Lung microvascular endothelial cell (primary cell): ENCODE data around the gene EPS15. TPM values are rescaled to one million over a fixed set of nuclear protein-coding genes. Genes with fewer than 3 reads are reported as not detected.
"Not testable (repeated sequence)": the region's sequence is repeated elsewhere in the genome, so short reads cannot be mapped to it uniquely, and the experiment has no call there.

Experiments
- DNase-seq, 2 donors: peaks; one replicate each; pipeline versions ENCODE4 v3.0.0 to v3.0.0-alpha.2; 2010; ENCODE audit warnings: low read depth in 2 of 2
- total RNA-seq: library from RNA; depleted of rRNA; stranded (reverse); fragments of >200 nt; gene quantifications from 2 replicates; pipeline ENCODE4 v1.2.1, GENCODE V29; 2014

Gene EPS15
- total RNA-seq, 1 donor from 2014 or later: 83.1 TPM

- not testable (repeated sequence) for DNase-seq
These were observed 132.8 kb downstream of the EPS15 start for GRCh38 chr1:51386259-51386658.

GRCh38 chr1:51385776-51386175 lies 133.3 kb downstream of the EPS15 start:
- DNase-seq: no peak

- DNase-seq: no peak
These were observed 137.1 kb downstream of the EPS15 start for GRCh38 chr1:51381964-51382363.

- DNase-seq: no peak
These were observed 138.1 kb downstream of the EPS15 start for GRCh38 chr1:51380936-51381335.

GRCh38 chr1:51378871-51379270 lies 140.2 kb downstream of the EPS15 start:
- DNase-seq: no peak

GRCh38 chr1:51373898-51374297 lies 145.2 kb downstream of the EPS15 start:
- DNase-seq: no peak

- no peak for DNase-seq
These were observed 146.5 kb downstream of the EPS15 start for GRCh38 chr1:51372561-51372960.

- DNase-seq: no peak
These were observed 149.9 kb downstream of the EPS15 start for GRCh38 chr1:51369171-51369570.

GRCh38 chr1:51365774-51366173 lies 153.3 kb downstream of the EPS15 start:
- DNase-seq: no peak

- no peak for DNase-seq
These were observed 159.2 kb downstream of the EPS15 start for GRCh38 chr1:51359879-51360278.

GRCh38 chr1:51355382-51355781 lies 163.7 kb downstream of the EPS15 start:
- no peak for DNase-seq

GRCh38 chr1:51354416-51354815 lies 164.7 kb downstream of the EPS15 start:
- no peak for DNase-seq

GRCh38 chr1:51351907-51352306 lies 167.2 kb downstream of the EPS15 start:
- DNase-seq: no peak

GRCh38 chr1:51349862-51350261 lies 169.2 kb downstream of the EPS15 start:
- DNase-seq: no peak

GRCh38 chr1:51348147-51348527 lies 170.9 kb downstream of the EPS15 start:
- DNase-seq: no peak

GRCh38 chr1:51347398-51348146 lies 171.5 kb downstream of the EPS15 start:
- DNase-seq: no peak

GRCh38 chr1:51346086-51346942 lies 172.8 kb downstream of the EPS15 start:
- DNase-seq: no peak

- DNase-seq: no peak
These were observed 173.8 kb downstream of the EPS15 start for GRCh38 chr1:51345300-51345687.

- DNase-seq: peak in 1 of 2 donors; percentile 18
These were observed 174.3 kb downstream of the EPS15 start for GRCh38 chr1:51344602-51345299.

- DNase-seq: no peak
These were observed 174.8 kb downstream of the EPS15 start for GRCh38 chr1:51344276-51344601.

- DNase-seq: no peak
These were observed 175.4 kb downstream of the EPS15 start for GRCh38 chr1:51343624-51344023.

GRCh38 chr1:51342591-51343206 lies 176.4 kb downstream of the EPS15 start:
- DNase-seq: no peak
